Measurements from ENCODE around the gene APLP1. TPM values are rescaled to one million over a fixed set of nuclear protein-coding genes. Genes with fewer than 3 reads are reported as not detected.

APLP1 gene
- total RNA-seq, 1 donor from 2014 or later, result 2.4 TPM

DNA sequence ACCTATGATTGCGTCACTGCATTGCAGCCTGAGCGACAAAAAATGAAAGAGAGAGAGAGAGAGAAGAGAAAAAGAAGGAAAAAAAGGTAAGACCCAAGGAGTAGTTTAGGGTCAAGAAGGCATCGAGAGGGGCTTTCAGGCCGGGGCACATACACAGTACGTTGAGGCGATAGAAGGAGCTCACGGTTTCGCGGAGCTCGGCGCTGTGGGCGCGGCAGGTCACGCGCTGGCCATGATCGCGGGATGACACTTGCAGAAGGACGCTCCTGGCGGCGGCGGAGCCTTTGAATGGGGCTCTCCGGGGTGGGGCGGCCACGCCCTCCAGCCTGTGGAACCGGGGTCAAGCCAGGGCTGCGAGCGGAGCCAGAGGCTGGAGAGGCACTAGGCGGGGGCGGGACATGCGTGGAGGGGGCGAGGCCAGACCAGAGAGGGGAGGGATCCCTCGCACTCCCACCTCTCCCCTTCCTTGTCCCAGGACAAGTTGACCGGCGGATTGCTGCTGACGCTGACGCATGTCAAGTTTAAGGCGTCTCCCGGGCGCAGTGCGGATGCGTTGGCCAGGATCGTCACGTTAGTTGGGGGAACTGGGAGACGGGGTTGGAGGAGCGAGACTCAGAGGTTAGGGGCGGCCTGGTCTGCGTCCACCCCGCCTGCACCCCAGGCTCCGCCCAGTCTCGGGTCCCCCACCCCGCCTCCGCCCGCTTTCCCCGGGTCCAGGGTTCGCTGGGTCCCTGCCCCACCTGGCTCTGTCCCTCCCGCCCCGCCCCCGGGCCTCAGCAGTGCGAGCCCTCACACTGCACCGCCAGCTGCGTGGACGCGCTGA, 22.9 kb upstream of the APLP1 start:
- Mint-ChIP-seq H3K27ac (no peak overlapping the region), H3K36me3 (ENCODE audit: low read depth) (peaks cover 3% of the 10 kb centered on the region), H3K4me3 (peak overlapping the region; percentile 38), H3K9me3 (no peaks in the 10 kb centered on the region), H3K27me3 (ENCODE audit: insufficient read depth) (peaks cover 46% of the 10 kb centered on the region), H3K4me1 (ENCODE audit: low read depth) (peaks cover 12% of the 10 kb centered on the region)
- intact Hi-C loops (cut with micrococcal nuclease), result no loop called here
- no peak for DNase-seq (ENCODE audit: low spot score)

DNA sequence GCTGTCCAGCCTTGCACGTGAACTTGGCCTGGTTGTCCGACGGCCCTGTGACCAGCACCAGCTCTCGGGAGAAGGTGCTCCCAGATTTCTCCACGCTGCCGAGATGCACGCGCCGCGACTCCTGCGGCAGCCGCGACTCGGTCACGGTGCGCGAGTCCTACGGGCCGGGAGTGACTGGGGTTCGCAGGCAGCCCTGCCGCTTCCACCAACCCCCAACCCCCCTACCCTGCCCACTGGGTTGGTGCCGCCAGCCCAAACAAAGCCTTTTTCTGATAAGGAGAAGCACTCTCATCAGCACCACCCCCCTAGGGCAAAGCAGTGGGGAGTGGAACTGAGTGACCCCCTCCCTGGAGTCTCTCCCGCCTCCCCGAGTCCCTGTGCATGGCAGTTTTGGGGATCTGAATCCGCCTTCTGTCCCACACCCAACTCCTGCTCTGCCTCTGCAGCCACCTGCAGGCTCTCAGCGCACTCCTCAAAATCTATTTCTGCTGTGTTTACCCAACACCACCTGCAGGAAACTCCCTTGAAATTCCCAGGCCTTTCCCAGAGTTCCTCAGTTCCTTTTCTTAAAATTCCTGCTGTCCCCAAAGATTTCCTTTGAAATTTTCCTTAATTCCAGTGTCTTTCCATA, 22.2 kb upstream of the APLP1 start:
- peaks cover 12% of the 10 kb centered on the region for H3K4me1 Mint-ChIP-seq (ENCODE audit: low read depth)
- H3K27me3 Mint-ChIP-seq (ENCODE audit: insufficient read depth), result peaks cover 50% of the 10 kb centered on the region
- no peak overlapping the region for H3K27ac Mint-ChIP-seq
- peaks cover 3% of the 10 kb centered on the region for H3K36me3 Mint-ChIP-seq (ENCODE audit: low read depth)
- H3K9me3 Mint-ChIP-seq, result no peaks in the 10 kb centered on the region
- DNase-seq (ENCODE audit: low spot score), result no peak
- peak overlapping the region; percentile 35 for H3K4me3 Mint-ChIP-seq
- intact Hi-C loops (cut with micrococcal nuclease), result no loop called here

DNA sequence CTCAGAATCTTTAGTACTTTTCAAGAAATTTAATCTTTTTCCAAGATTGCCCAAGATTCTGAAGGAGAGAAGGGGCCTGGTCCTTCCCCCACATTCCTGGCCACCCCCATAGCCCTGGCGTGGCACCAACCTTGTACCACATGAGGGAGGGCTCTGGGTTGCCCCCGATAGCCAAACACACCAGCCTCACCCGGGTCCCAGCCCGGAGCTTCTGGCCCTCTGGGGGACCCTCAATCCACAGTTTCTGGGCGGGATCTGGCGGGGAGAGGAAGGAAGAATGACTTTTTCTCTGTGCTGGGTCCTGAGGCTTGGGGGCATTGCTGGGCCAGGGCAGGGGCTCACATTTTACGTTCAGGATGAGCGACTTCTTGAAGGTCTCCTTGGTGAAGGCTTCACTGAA, 20.5 kb upstream of the APLP1 start:
- Mint-ChIP-seq H3K36me3 (ENCODE audit: low read depth) (peaks cover 3% of the 10 kb centered on the region), H3K27ac (no peak overlapping the region), H3K27me3 (ENCODE audit: insufficient read depth) (peaks cover 49% of the 10 kb centered on the region), H3K9me3 (no peaks in the 10 kb centered on the region), H3K4me1 (ENCODE audit: low read depth) (peaks cover 14% of the 10 kb centered on the region), H3K4me3 (no peak overlapping the region)
- intact Hi-C loops (cut with micrococcal nuclease), result no loop called here
- no peak for DNase-seq (ENCODE audit: low spot score)

DNA sequence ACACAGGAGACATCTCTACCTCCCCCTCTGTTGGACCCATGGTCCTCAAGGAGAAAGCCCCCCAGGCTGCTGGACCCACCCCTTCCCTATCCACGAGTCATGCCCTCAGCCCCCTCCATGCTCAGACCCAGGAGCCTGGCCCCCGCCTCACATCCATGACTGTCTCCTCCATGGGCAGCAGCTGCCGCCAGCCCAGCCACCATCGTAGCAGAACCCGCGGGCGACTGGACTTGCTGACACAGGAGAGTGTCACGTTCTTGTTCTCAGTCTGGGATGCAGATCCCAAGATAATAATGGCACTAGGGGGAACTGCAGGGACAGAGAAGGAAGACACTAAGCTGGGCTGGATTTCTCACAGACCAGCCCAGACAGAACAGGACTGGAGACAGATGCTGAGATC, 19.9 kb upstream of the APLP1 start:
- no peak overlapping the region for H3K4me3 Mint-ChIP-seq
- DNase-seq (ENCODE audit: low spot score), result no peak
- H3K4me1 Mint-ChIP-seq (ENCODE audit: low read depth), result peaks cover 20% of the 10 kb centered on the region
- H3K9me3 Mint-ChIP-seq, result no peaks in the 10 kb centered on the region
- H3K27me3 Mint-ChIP-seq (ENCODE audit: insufficient read depth), result peaks cover 46% of the 10 kb centered on the region
- H3K27ac Mint-ChIP-seq, result no peak overlapping the region
- intact Hi-C loops (cut with micrococcal nuclease), result no loop called here
- H3K36me3 Mint-ChIP-seq (ENCODE audit: low read depth), result peaks cover 3% of the 10 kb centered on the region

DNA sequence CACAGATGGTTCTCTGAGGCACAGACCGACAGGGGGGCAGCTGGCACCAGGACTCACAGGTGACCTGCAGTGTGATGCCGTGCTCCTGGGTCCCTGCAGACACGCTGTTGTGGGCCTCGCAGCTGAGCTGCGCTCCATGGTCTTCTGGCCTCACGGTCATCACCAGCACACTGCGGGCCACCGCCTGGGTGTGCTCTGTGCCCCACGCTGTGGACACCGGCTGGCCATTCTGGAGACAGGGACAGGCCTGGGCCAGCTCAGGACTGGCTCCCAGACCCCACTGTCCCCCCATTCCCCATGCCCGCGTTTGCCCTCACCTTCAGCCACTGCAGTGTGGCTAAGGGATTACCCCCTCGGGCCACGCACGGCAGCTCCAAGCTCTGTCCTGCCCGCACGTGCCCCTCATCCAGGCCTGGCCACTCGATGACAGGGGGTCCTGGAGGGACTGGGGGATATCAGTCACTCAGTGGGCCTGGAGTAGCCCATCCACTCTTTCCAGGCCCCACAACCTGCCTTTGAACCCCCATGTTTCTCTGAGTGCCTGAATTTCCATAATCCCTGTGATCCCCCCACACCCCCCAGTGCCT, 19.4 kb upstream of the APLP1 start:
- DNase-seq (ENCODE audit: low spot score), result no peak
- Mint-ChIP-seq H3K9me3 (no peaks in the 10 kb centered on the region), H3K27me3 (ENCODE audit: insufficient read depth) (peaks cover 45% of the 10 kb centered on the region), H3K4me1 (ENCODE audit: low read depth) (peaks cover 21% of the 10 kb centered on the region), H3K27ac (no peak overlapping the region), H3K36me3 (ENCODE audit: low read depth) (peaks cover 3% of the 10 kb centered on the region), H3K4me3 (no peak overlapping the region)
- intact Hi-C loops (cut with micrococcal nuclease), result no loop called here

DNA sequence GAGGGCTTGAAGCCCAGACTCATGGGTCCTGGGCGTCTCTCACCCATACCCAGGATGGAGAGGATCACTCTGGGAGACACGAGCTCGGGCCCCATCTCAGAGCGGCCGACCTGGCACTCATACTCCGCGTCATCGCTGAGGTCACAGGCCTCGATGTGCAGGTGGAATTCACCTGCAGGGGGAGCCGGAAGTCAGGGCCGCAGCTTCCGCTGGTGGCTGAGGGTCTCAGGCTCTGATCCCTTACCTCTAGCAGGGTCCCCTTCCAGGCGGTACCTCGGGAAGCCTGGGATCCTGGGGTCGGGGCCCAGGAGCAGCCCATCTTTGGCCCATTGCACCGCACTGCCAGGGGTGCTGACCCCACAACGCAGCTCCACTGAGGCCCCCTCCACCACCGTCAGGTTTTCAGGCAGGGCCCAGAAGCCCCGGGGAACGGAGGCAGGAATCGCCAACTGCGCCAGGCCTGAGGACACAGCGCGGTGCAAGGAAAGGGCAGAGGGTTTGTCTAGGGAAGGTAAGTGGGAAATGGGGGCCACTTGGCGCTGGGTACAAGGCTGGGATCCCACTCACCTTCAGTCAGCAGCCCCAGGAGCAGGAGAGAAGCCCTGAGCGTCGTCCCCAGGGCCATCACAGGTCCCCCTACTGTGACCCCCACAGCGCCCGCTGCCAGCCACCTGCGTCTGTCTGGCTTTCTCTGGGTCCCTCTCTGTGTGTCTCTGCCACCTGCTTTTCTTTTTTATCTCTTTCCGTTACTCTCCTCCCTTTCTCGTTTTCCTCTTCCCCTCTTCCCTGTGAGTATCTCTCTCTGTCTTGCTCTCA, 17.0 kb upstream of the APLP1 start:
- no peak for DNase-seq (ENCODE audit: low spot score)
- H3K27ac Mint-ChIP-seq, result no peak overlapping the region
- H3K4me1 Mint-ChIP-seq (ENCODE audit: low read depth), result peaks cover 9% of the 10 kb centered on the region
- H3K4me3 Mint-ChIP-seq, result no peak overlapping the region
- intact Hi-C loops (cut with micrococcal nuclease), result no loop called here
- H3K27me3 Mint-ChIP-seq (ENCODE audit: insufficient read depth), result peaks cover 32% of the 10 kb centered on the region
- H3K36me3 Mint-ChIP-seq (ENCODE audit: low read depth), result peaks cover 2% of the 10 kb centered on the region
- no peaks in the 10 kb centered on the region for H3K9me3 Mint-ChIP-seq

DNA sequence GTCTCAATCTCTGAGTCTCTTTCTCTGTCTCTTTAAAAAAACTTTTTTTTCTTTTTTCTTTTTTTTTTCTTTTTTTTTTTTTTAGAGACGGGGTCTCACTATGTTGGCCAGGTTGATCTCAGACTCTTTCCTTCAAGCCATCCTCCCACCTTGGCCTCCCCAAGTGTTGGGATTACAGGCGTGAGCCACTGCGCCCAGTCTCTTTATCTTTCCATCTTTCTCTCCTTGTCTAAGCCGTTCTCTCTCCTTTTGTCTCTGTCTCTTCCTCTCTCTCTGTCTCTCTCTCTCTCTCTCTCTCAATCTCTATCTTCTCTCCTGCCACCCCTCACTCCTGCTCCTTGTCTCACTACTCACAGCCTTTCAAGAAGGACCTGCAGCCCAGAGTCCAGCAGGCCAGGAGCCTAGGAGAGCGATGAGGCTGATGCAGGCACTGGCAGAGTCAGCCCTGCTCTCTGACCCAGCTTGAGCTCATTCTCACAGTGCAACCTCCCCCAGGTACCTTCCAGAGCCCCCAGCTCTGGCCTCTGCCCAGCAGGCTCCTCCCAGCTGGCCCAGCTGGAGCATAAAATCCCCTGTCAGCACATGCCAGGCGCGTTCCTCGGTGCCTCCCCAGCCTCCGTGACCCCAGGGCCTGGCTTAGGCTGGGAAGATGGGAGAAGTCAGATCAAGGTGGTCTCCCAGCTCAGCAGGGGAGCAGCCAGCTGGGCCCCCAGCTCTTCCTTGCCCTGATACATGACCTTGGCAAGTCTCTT, 16.2 kb upstream of the APLP1 start, which contains the start of gene NPHS1:
NPHS1 (minus strand) TSS at position 476 of the 752 bp plus-strand sequence. CDS start 667 bp downstream, outside the sequence.
- no peaks in the 10 kb centered on the region for H3K36me3 Mint-ChIP-seq (ENCODE audit: low read depth)
- no peak within 1 kb of the TSS for H3K27ac Mint-ChIP-seq
- H3K4me3 Mint-ChIP-seq, result no peak within 1 kb of the TSS
- H3K4me1 Mint-ChIP-seq (ENCODE audit: low read depth), result peaks cover 14% of the 10 kb centered on the region
- intact Hi-C loops (cut with micrococcal nuclease), result no loop called here
- peaks cover 29% of the 10 kb centered on the region for H3K27me3 Mint-ChIP-seq (ENCODE audit: insufficient read depth)
- H3K9me3 Mint-ChIP-seq, result no peaks in the 10 kb centered on the region
- DNase-seq (ENCODE audit: low spot score), result no peak

DNA sequence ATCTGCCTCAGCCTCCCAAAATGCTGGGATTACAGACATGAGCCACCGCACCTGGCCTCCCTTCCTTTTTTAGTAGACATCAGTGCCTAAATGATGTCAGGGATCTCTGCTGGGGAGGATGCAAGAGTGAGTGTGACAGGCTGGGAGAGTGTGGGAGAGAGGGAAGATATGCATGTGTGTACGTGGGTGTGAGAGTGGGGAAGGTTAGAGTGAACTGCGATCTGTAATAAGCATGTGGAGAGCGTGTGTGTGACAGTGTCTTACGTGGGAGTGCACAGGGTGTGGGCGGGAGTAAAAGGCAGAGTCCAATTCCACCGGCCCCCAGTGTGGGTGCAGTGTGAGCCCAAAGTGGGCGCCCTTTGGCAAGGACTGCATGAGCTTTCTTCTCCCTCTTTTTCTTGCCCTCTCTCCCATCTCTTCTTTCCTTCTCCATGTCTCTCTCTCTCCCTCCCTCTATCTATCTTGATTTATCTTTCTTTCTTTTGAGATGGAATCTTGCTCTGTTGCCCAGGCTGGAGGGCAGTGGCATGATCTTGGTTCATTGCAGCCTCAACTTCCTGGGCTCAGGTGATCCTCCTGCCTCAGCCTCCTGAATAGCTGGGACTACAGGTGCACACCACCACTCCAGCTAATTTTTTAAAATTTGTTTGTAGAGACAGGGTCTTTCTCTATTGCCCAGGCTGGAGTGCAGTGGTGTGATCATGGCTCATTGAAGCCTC, 15.2 kb upstream of the APLP1 start:
- Mint-ChIP-seq H3K4me3 (no peak overlapping the region), H3K4me1 (ENCODE audit: low read depth) (peaks cover 17% of the 10 kb centered on the region), H3K27me3 (ENCODE audit: insufficient read depth) (peaks cover 29% of the 10 kb centered on the region), H3K9me3 (no peaks in the 10 kb centered on the region), H3K27ac (no peak overlapping the region), H3K36me3 (ENCODE audit: low read depth) (no peaks in the 10 kb centered on the region)
- intact Hi-C loops (cut with micrococcal nuclease), result no loop called here
- DNase-seq (ENCODE audit: low spot score), result no peak

DNA sequence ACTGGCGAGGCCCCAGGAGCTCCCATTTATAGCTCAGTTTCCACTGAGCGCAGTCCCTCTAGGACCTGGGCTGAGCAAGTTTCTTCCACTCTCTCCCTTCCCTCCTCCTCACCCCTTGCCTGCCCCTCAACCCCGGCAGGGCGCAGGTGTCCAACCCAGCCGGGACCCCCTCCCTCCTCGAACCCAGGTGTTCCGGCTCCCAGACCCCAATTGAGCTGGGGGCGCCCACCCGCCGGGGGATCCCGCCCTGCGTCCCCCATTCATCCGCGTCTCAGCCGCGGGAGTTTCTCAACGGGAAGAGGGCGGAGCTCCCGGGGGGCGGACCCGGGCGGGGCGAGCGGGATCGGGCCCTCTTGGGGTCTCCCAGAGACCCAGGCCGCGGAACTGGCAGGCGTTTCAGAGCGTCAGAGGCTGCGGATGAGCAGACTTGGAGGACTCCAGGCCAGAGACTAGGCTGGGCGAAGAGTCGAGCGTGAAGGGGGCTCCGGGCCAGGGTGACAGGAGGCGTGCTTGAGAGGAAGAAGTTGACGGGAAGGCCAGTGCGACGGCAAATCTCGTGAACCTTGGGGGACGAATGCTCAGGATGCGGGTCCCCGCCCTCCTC, 11.7 kb upstream of the APLP1 start, which contains the start of gene KIRREL2:
KIRREL2 (plus strand) TSS at position 366 of the 604 bp plus-strand sequence; CDS start at position 575, 209 bp downstream.
- no peaks in the 10 kb centered on the region for H3K36me3 Mint-ChIP-seq (ENCODE audit: low read depth)
- no peak within 1 kb of the TSS for H3K27ac Mint-ChIP-seq
- H3K9me3 Mint-ChIP-seq, result no peaks in the 10 kb centered on the region
- H3K27me3 Mint-ChIP-seq (ENCODE audit: insufficient read depth), result peaks cover 41% of the 10 kb centered on the region
- intact Hi-C loops (cut with micrococcal nuclease), result loop anchor here (1.0 kb wide), 1 partner anchor 12 kb away; the partner anchor contains the start of gene APLP1
- peak within 1 kb of the TSS; percentile 83 for H3K4me3 Mint-ChIP-seq
- H3K4me1 Mint-ChIP-seq (ENCODE audit: low read depth), result peaks cover 17% of the 10 kb centered on the region
- peak; percentile 45 for DNase-seq (ENCODE audit: low spot score)

DNA sequence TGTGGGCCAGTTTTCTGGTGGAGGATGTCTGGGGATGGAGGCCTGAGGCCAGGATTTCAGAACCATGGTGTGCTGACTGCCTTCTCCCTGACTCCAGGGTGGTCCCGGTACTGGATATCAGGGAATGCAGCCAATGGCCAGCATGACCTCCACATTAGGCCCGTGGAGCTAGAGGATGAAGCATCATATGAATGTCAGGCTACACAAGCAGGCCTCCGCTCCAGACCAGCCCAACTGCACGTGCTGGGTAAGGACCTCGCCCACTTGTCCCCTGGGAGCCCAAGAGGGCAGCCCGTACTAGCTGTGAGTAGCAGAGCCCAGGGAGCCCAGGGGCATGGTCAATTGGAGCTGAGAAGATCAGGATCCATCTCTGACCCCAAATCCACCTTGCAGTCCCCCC, 10.1 kb upstream of the APLP1 start:
- H3K36me3 Mint-ChIP-seq (ENCODE audit: low read depth), result peaks cover 4% of the 10 kb centered on the region
- intact Hi-C loops (cut with micrococcal nuclease), result no loop called here
- peaks cover 11% of the 10 kb centered on the region for H3K4me1 Mint-ChIP-seq (ENCODE audit: low read depth)
- no peaks in the 10 kb centered on the region for H3K9me3 Mint-ChIP-seq
- H3K27ac Mint-ChIP-seq, result no peak overlapping the region
- DNase-seq (ENCODE audit: low spot score), result no peak
- H3K27me3 Mint-ChIP-seq (ENCODE audit: insufficient read depth), result peaks cover 43% of the 10 kb centered on the region
- H3K4me3 Mint-ChIP-seq, result peak overlapping the region; percentile 23

DNA sequence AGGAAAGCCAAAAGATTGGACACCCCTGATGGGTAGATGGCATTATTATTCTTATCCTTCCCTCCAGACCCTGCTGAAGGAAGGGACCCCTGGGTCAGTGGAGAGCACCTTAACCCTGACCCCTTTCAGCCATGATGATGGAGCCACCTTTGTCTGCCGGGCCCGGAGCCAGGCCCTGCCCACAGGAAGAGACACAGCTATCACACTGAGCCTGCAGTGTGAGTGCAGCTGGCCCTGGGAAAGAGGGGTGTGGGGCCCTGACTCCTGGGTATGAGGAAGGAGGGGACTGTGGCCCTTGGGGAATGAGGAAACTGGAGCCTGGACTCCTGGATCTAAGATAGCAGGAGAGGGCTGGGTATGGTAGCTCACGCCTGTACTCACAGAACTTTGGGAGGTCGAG, 9.0 kb upstream of the APLP1 start:
- Mint-ChIP-seq H3K27me3 (ENCODE audit: insufficient read depth) (peaks cover 46% of the 10 kb centered on the region), H3K4me3 (no peak overlapping the region), H3K4me1 (ENCODE audit: low read depth) (peaks cover 9% of the 10 kb centered on the region), H3K27ac (no peak overlapping the region), H3K36me3 (ENCODE audit: low read depth) (peaks cover 4% of the 10 kb centered on the region), H3K9me3 (no peaks in the 10 kb centered on the region)
- intact Hi-C loops (cut with micrococcal nuclease), result no loop called here
- DNase-seq (ENCODE audit: low spot score), result no peak
